Stimulated activated CD8-positive, alpha-beta memory T cell treated with anti-CD3 and anti-CD28 coated beads, Interleukin-4, amount 100 ng/mL, for 1 hour (primary cell): ENCODE results near the gene CHST1.

Experiments
- DNase-seq, 2 donors: peaks; one replicate each; pipeline ENCODE4 v3.0.0-alpha.2; 2020; ENCODE audit warnings: low read depth in 2 of 2, low spot score in 1 of 2

Gene CHST1

DNA sequence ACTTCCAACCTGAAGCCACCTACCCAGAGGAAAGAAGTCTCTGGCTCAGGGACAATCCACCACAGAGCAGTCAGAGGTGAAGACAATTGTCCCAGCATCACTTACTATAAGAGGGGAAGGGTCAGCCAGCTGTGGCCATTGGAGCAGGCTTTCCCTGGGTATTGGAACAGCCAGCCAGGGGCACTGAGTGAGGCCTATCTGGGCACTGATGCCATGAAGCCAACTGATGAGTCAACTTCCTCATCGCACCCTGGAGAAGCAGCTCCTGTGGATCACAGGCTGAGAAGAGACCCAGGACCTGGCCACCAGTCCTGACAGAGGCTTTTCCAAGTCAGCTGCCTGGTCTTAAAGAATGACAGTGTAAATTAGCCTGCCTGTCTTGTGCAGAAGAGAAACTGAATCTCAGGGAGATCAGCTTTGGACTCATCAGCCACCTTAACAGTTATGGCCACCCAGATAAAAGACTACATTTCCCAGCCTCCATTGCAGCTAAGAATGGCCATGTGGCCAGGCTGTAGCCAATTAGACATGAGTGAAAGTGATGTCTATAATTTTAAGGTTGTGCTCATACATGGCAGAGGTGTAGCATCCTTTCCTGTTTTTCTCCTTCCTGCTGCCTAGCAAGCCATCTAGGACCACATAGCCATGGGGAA lies 19.0 kb downstream of the CHST1 start:
- DNase-seq = no peak

DNA sequence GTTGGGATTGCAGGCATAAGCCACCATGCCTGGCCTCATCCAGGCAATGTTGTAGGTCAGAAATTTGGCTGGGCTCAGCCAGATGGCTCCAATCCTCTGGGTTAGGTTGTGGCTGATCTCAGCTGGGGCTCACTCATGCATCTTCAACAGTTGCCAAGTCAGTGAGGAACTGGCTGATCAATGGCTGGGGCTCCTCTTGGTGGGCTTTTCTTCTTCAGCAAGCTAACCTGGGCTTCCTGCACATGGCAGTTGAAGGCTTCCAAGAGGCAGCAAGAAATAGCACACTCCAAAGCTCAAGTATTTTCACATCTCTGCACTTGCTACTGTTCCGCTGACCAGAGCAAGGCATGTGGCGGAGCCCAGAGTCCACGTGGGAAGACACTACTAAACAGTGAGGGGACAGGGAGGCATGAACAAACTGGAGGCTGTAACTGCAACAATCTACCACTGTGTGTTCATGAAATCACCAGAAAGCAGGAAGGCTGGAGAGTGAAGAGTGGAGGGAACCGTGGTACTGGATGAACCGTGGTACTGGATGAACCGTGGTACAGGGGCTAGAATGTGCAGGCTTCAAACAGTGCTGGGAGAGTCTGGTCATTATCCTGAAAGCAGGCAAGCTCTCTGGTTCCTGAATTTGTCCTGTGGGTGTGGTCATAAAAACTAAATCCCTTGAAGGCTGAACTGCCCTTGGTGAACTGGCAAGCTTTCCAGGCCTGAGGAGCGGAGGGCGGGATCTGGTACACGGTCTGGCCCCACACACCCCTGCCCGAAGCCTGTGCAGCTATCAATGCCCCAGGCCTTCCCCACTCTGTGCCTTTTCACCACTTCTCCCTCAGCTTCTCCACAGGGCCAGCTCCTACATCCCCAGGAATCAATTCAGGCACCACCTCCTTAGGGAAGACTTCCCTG lies 20.2 kb downstream of the CHST1 start:
- no peak for DNase-seq

DNA sequence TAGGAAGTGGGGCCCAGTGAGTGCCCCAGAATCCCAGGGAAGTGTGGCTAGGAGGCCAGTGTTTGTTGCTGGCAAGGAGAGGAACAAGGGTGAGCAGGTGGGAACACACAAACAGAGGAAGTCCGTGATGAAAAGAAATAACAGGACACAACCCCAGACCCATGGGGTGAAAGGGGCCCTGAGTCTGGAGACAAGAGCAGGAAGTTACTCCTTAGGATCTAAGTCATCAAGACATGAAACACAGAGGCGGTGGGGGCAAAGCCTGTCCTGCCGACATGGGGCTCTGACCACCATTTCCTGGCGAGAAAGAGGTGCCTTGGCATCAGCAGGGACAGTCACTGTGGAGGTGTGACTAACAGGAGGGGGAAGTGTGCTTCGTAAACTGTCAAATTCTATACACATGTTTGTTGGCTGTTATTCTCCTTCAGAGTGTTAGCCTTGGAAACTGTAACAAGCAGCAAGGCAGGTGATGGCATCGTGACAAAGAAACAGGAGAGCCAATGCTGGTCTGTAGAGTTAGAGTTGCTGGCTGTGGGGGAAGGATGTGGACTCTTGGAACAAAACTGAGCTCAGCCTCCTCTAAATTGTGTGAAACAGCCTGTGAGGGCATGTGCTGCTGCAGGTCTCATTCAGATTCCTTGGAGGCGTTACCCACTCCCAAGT lies 21.7 kb downstream of the CHST1 start:
- DNase-seq = no peak

DNA sequence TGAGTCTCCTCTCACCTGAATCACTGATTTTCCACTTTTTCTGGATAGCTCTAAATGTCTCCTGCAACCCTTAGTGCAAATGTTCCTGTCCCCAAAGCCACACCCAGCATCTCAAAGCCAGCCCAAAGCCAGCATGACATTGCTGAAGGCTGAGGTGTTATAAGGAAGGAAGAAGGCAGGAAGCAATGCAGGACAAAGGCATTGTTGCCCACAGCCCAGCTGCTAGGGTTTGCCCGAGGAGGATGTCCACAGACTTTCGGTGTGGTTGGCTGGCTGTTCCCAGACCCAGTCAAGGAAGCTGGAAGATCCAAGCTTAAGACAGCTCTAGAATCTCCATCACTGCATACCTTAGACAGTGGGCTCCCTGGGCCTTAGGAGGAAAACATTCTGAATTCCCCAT lies 23.5 kb downstream of the CHST1 start:
- DNase-seq = no peak

DNA sequence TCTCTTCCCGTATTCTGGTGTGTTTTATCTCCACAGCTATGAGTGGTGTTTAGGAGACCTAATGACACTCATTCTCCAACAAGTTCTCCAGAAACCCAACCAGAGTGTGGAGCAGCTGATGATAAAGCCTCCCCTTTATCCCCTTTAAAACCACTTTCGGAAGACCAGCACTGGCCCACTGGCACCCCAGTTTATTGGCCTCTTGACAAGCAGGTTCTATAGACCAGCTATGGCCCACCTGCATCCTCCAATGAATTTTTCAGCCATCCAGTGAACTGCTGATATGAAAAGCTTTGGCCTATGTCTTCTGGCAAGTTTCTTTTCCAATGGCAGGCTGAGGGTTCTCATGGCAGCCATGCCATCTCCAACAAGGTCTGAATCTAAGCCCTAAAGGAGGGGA lies 27.4 kb downstream of the CHST1 start:
- no peak for DNase-seq

DNA sequence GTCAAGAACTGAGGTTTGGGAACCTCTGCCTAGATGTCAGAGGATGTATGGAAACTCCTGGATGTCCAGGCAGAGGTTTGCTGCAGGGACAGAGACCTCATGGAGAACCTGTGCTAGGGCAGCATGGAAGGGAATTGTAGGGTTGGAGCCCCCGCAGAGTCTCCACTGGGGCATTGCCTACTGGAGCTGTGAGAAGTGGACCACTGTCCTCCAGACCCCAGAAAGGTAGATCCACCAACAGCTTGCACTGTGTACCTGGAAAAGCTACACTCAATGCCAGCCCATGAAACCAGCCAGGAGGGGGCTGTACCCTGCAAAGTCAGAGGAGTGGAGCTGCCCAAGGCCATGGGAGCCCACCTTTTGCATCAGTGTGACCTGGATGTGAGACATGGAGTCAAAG lies 29.5 kb downstream of the CHST1 start:
- no peak for DNase-seq

DNA sequence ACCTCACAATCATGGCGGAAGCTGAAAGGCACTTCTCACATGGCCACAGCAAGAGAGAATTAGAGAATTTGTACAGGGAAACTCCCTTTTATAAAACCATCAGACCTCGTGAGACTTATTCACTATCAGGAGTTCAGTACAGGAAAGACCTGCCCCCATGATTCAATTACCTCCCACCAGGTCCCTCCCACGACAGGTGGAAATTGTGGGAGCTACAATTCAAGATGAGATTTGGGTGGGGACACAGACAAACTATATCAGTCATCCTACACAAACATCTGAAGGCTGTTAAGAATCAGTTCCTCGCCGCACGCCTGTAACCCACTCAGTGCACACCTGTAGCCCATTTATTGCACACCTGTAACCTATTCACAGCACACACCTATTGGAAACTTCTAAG lies 39.8 kb downstream of the CHST1 start:
- no peak for DNase-seq

DNA sequence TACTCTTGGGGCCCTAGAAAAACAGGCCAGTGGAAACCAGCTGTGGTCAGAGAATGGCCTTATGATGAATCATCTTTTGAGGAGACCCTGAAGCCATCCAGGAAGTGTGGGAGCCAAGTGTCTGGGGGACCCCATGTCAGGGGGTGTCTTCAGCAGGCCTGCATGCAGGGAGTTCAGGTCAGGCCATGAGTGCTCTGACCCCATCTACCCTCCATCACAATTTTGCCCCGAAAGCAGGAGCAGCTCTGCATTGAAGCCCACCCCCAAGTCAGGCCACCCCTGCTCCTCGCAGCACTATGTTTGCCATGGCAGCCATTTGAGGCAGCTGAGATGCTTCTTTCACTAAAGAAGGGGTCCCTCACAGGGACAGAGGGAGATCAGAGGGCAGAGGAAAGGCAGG lies 41.3 kb downstream of the CHST1 start:
- DNase-seq = no peak

DNA sequence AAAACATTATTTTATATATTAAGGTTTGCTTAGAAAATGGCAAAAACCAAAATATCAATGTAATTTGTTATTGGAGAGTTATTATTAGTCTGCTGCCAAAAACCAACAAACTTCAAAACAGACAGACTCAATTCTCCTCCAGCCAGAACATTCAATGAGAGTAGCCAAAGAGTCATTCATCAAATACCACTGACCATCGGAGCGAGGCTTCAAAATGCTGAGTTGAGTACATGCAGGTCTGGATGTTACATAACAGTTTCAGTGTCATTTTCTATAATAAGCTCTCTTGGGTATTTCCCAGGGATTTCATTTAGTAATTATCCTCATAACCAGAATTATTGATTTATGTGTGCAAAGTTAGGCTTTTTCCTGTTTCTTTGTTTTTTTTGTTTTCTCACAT lies 42.6 kb downstream of the CHST1 start:
- no peak for DNase-seq

DNA sequence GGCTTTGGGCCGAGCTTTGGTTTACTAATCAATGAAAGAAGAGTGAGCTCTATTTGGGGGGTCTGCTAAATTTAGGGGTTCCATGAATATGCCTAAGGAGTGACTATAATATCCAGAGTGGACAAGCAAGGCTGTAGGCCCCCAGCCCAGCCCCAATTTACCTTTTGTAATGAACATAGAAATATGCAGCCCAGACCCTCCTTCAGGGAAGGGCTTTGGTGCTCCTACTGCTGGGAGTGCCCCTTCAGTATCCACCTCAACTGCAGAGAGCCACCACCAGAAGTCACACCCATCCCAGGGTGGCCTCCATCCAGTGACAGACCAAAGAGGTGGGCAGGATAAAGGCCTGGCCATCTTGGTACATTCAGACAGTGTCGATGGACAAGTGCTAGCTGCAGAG lies 43.1 kb downstream of the CHST1 start:
- no peak for DNase-seq

DNA sequence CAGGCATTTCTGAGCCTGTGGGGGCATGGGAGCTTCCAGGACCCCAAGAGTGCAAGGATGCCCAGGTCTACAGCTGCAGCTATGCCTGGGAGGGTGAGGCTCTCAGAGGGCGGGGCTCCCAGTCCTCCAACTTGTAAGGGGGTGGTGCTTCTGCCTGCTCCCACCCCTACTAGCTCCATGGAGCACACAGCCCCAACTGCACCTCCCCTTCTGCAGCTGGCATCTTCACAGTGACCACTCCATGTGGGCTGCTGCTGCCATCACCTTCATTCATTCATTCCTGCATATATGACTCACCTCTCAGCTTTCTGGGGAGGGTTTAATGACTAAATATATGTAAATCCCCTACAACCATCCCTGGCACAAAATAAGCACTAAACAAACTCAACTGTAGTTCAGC lies 43.8 kb downstream of the CHST1 start:
- DNase-seq = no peak

DNA sequence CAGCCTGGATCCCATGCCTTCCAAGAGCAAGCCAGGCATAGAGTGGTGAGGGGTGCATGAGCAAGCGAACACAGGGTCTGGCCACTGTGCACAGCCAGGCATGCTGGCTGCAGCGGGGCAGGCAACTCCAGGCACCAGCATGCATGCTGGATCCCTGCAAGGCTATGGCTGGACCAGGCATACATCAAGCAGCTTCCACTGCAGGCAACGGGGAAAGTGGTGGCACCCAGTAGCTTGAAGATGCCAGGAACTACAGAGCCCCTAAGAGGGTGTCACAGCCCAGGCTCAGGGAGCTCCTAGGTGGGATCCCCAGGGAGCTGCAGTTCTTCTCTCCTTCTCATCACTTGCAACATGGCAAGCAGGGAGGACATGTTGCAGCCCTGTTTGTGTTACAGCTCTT lies 45.2 kb downstream of the CHST1 start:
- no peak for DNase-seq

DNA sequence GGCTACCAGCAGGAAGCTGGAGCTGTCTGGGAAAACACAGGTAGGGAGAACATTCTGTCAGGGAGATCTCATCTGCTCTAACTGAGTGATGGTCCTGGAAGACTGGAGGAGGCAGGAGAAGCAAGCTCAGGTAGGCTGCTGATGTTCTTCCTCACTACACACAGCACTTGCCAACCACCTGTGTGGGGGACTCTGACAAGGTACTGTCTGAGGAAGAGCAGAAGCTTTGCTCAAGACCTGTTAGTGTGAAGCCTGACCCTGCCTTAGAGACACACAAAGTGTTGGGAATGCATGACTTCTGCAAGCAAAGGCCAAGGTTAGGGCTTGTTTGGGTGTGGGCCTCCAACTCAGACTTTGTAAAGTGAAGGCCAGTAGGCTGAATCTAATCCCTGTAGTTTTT lies 46.5 kb downstream of the CHST1 start:
- DNase-seq = no peak

DNA sequence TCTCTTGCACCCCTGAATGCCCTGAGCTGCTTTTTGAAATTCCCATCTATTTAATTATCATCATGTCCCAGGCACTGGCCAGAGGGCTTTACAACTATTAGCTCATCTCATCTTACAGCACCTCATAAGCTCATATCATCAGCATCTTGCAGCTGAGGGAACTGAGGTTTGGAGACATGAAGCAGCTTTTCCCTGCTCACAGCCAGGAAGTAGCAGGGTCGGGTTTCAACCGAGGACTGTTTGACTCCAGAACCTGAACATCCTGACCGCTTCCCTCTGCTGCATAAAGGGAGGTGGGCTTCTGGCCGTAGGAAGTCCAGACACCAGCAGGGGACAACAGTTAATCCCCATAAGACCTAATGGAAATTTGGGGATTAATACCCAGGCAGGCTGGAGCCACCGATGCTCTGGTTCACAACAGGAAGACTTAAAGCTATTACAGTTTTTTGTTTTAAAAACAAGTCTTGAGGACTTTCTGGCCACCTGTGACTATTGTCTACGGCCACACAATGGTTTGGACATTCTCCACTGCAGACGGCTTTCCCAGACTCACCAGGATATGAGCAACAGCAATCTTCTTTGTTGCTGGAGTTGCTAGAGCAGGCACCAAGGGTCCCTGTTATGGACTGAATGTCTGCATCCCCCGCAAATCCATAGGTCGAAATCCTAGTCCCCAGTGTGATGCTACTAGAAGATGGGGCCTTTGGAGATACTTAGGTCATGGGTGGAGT lies 47.4 kb downstream of the CHST1 start:
- no peak for DNase-seq

DNA sequence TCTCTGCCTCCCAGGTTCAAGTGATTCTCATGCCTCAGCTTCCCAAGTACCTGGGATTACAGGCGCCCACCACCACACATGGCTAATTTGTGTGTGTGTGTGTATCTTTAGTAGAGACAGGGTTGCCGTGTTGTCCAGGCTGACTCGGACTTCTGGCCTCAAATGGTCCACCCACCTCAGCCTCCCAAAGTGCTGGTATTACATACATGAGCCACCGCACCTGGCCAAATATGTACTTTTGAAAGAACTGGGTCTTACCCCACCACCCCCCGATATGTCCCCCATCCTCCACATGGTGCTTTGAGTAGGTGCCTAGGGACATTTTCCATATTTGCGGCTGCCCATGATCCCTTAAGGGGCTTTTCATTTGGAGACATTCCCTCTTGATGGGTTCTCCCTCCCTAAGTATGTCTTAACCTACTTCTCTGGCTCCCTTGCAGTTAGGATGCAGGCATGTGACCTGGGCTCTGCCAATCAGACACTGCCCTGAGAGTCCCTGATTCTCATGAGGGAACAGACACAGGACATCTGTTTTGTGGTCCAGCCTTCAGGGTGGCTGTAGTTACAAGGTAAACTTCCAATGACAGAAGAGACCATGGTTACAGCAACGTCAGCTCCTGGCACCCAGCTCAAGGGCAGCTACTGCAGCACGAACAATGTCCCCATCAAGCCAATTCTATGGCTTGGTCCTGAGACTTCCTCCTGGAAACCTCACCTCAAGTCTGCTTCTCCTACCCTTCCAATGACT lies 48.4 kb downstream of the CHST1 start:
- no peak for DNase-seq

DNA sequence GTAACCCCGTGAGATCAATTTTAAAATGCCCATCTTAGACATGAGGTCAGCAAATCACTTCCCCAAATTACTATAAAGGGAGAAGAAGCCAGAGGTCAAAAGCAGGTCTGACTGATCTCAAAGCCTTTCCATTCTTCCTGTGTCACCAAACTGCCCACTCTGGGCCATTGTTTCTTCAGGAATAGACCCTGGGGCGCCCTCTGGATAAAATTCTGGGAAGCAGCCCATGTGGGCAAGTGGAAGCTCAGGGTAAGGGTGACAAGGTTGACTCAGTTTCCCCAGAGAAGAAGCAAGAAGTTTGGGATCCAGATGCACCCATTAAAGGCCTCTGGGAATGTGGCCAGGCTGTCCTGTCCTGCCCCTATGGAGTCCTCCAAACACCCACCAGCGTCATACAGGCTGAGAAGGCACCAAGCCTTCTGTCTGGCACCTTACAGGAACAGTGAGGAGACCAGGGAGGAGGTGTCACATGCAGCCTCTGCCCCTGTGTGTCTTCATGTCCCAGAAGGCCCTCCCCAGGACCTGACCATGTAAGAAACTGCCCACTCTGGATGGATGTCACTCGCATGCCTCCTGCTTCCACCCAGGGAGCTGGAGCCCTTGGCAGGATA lies 50.1 kb downstream of the CHST1 start:
- no peak for DNase-seq

DNA sequence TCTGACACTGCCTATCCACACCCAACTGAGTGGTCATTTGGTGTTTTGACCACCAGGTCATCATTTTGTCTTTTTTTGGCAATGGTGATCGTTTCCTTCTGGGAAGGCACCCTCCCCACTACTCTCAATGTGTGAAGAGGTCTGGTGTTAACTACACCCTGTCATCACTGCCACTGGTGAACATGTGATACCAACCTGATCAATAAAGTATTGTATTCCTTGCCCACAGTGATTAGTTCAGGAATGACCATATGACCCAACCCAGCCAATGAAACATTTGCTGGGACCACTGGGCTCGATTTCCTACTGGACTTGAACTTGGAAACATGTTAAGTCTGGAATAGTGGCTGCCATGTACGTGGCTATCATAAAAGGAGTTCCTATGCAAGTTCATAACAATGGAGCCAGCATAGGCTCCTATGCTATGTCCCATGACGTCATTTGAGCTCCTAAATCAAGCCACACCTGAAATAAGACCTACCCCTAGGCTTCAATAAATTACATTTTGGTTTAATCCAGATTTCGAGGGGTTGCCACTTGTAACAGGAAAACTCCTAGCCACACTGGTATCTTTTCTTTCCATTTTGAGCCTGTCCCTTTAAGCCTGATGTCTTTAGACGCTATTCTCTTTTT lies 51.1 kb downstream of the CHST1 start:
- no peak for DNase-seq

DNA sequence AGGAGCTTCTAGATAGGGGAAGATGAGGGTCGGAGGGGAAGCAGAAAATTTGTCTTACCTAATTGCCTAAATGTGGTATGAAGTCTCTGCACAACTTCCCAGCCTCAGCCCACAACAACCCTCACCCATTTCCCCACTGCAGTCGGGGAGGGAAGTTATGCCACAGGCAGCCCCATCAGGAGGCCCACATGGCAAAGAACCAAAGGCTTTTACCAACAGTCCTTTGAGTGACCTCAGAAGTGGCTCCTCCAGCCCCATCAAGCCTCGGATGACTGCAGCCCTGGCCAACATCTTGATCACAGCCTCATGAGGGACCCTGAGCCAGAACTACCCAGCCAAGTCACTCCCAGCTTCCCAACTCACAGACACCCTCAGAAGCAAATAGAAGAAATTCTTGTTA lies 54.8 kb downstream of the CHST1 start:
- no peak for DNase-seq

DNA sequence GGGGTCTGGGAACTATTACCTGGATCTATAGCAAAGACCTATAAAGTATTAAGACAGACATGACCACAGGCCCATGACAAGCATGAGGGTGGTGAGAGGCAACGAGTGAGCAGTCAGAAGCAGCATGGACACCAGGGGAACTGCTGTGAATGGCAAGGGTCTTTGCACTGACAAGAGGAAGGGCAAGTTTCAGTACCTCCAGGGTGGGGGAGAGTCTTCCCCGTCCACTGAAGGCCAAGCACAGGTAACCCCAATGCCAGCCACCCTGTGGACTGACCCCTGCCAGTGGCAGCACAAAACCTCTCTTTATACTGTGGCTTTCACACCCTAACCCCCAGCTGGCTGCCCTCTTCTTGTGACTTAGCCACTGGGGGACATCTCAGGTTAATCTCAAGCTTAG lies 55.5 kb downstream of the CHST1 start:
- DNase-seq = no peak

DNA sequence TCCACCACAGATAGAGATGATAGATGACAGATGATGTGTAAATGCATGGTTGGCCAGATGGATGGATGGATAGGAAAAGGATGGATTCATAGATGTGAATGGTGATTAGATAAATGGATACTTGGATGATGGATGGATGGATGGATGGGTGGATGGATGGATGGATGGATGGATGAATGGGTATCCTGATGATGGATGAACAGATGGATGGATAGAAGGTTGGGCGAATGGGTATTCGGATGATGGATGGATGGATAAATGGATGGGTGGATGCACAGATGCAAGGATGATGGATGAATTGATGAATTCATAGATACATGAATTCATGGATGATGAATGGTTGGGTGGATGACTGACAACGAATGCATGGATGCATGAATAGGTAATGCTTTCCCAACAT lies 56.1 kb downstream of the CHST1 start:
- DNase-seq = no peak
